CD4-positive, alpha-beta T cell treated with Interleukin-4 for 4 hours (primary cell): ENCODE results near the gene PCBP2.
"Not testable (repeated sequence)": the region's sequence is repeated elsewhere in the genome, so short reads cannot be mapped to it uniquely, and the experiment has no call there.

Source experiments
- DNase-seq: peaks from one replicate; pipeline ENCODE4 v3.0.0-alpha.2; 2020

PCBP2 gene

GRCh38 chr12:53451661-53452158 lies at the start of gene PCBP2:
TSS of gene PCBP2 (plus strand) at chr12:53452102. CDS start at chr12:53454801, 2,699 bp downstream.
- peak; percentile 99 for DNase-seq

- not testable (repeated sequence) for DNase-seq
Observed at GRCh38 chr12:53402351-53402750, 49.6 kb upstream of the PCBP2 start.

- no peak for DNase-seq
Observed at GRCh38 chr12:53402871-53403270, 49.0 kb upstream of the PCBP2 start.

GRCh38 chr12:53410951-53411350 lies 41.0 kb upstream of the PCBP2 start:
- no peak for DNase-seq

GRCh38 chr12:53413485-53414204 lies 38.3 kb upstream of the PCBP2 start:
- DNase-seq, result no peak

- no peak for DNase-seq
Observed at GRCh38 chr12:53414756-53415417, 37.0 kb upstream of the PCBP2 start.

GRCh38 chr12:53415752-53416389 lies 36.0 kb upstream of the PCBP2 start:
- DNase-seq, result not testable (repeated sequence)

- DNase-seq, result not testable (repeated sequence)
Observed at GRCh38 chr12:53417291-53417816, 34.5 kb upstream of the PCBP2 start.

GRCh38 chr12:53418221-53418620 lies 33.7 kb upstream of the PCBP2 start:
- DNase-seq, result no peak

GRCh38 chr12:53419756-53420155 lies 32.1 kb upstream of the PCBP2 start:
- DNase-seq, result no peak

- not testable (repeated sequence) for DNase-seq
Observed at GRCh38 chr12:53422247-53422646, 29.7 kb upstream of the PCBP2 start.

GRCh38 chr12:53423597-53423996 lies 28.3 kb upstream of the PCBP2 start, which contains the start of gene AMHR2:
TSS of gene AMHR2 (plus strand) at chr12:53423855. CDS start at chr12:53423935, 80 bp downstream.
- DNase-seq, result no peak

GRCh38 chr12:53424626-53425514 lies 27.0 kb upstream of the PCBP2 start:
- DNase-seq, result no peak

GRCh38 chr12:53425515-53426150 lies 26.3 kb upstream of the PCBP2 start:
- no peak for DNase-seq

GRCh38 chr12:53427905-53428594 lies 23.9 kb upstream of the PCBP2 start:
- peak; percentile 30 for DNase-seq

GRCh38 chr12:53428741-53429140 lies 23.2 kb upstream of the PCBP2 start:
- no peak for DNase-seq

- no peak for DNase-seq
Observed at GRCh38 chr12:53430116-53430515, 21.8 kb upstream of the PCBP2 start.

GRCh38 chr12:53431187-53431586 lies 20.7 kb upstream of the PCBP2 start:
- no peak for DNase-seq

- not testable (repeated sequence) for DNase-seq
Observed at GRCh38 chr12:53435326-53435725, 16.6 kb upstream of the PCBP2 start.

- DNase-seq, result not testable (repeated sequence)
Observed at GRCh38 chr12:53439582-53439981, 12.3 kb upstream of the PCBP2 start.
